Fibroblast of skin of left biceps (primary cell): ENCODE measurements around the gene YWHAG.
"Not testable (repeated sequence)": the region's sequence is repeated elsewhere in the genome, so short reads cannot be mapped to it uniquely, and the experiment has no call there.

Source experiments
- DNase-seq, 2 experiments: peaks; one replicate each; pipeline ENCODE4 v3.0.0-alpha.2; 2013; ENCODE audit warnings: low read depth in 2 of 2

YWHAG gene

GRCh38 chr7:76296743-76297740 lies 61.7 kb downstream of the YWHAG start:
- DNase-seq, result peak; percentile 60 to 67

GRCh38 chr7:76294344-76295024 lies 64.3 kb downstream of the YWHAG start:
- peak; percentile 72 to 73 for DNase-seq

GRCh38 chr7:76293407-76293901 lies 65.3 kb downstream of the YWHAG start:
- DNase-seq, result no peak

- DNase-seq, result not testable (repeated sequence)
Measured at GRCh38 chr7:76292911-76293310, 65.9 kb downstream of the YWHAG start.

GRCh38 chr7:76292213-76292573 lies 66.6 kb downstream of the YWHAG start:
- no peak for DNase-seq

GRCh38 chr7:76291351-76292212 lies 67.2 kb downstream of the YWHAG start:
- peak; percentile 97 for DNase-seq

GRCh38 chr7:76290847-76291350 lies 67.9 kb downstream of the YWHAG start:
- peak in 1 of 2 experiments; percentile 15 for DNase-seq

- DNase-seq, result no peak
Measured at GRCh38 chr7:76286842-76287403, 71.9 kb downstream of the YWHAG start.

- no peak for DNase-seq
Measured at GRCh38 chr7:76285604-76286374, 73.0 kb downstream of the YWHAG start.

- DNase-seq, result no peak
Measured at GRCh38 chr7:76283254-76284159, 75.3 kb downstream of the YWHAG start.

- no peak for DNase-seq
Measured at GRCh38 chr7:76282344-76283253, 76.2 kb downstream of the YWHAG start.

- no peak for DNase-seq
Measured at GRCh38 chr7:76281706-76282343, 77.0 kb downstream of the YWHAG start.

GRCh38 chr7:76281006-76281705 lies 77.6 kb downstream of the YWHAG start:
- DNase-seq, result no peak

GRCh38 chr7:76280408-76280807 lies 78.4 kb downstream of the YWHAG start:
- DNase-seq, result no peak

GRCh38 chr7:76278540-76278939 lies 80.3 kb downstream of the YWHAG start:
- DNase-seq, result no peak
